ENCODE measurements around the gene FHL3. TPM values are rescaled to one million over a fixed set of nuclear protein-coding genes. Genes with fewer than 3 reads are reported as not detected.

Gene FHL3
- total RNA-seq, 2 donors from 2014 or later: 17.9 to 39.0 TPM

DNA sequence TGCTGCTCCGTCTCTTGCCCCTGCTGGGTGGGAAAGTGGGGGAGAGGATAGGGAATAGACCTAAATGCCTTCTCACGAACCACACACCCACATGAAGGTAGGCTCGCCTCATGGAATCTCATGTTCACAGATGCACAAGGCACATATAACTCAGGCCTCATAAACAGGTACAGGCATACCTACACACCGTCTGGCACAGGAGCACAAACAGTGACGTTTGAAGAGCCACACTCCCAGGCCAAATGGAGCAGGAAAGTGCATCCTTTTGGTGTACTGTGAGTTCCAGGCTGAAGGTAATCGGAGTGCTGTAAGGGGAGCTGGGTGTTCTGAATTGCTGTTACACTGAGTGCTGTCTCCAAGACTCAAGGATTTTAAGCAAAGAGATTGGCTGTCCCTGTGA lies 20.4 kb upstream of the FHL3 start:
- H3K36me3 Mint-ChIP-seq: peaks cover 10 to 12% of the 10 kb centered on the region in 2 donors
- DNase-seq (ENCODE audit: low spot score in 2 of 2): peak in 1 of 2 donors; percentile 21
- no peak for ATAC-seq
- H3K27ac Mint-ChIP-seq: no peak overlapping the region
- H3K9me3 Mint-ChIP-seq: no peaks in the 10 kb centered on the region

GRCh38 chr1:38025233-38025632 lies 19.9 kb upstream of the FHL3 start:
- no peak for DNase-seq (ENCODE audit: low spot score in 2 of 2)
- no peak for ATAC-seq
- no peak overlapping the region for H3K27ac Mint-ChIP-seq
- no peaks in the 10 kb centered on the region for H3K9me3 Mint-ChIP-seq
- peaks cover 10 to 16% of the 10 kb centered on the region in 2 donors for H3K36me3 Mint-ChIP-seq

DNA sequence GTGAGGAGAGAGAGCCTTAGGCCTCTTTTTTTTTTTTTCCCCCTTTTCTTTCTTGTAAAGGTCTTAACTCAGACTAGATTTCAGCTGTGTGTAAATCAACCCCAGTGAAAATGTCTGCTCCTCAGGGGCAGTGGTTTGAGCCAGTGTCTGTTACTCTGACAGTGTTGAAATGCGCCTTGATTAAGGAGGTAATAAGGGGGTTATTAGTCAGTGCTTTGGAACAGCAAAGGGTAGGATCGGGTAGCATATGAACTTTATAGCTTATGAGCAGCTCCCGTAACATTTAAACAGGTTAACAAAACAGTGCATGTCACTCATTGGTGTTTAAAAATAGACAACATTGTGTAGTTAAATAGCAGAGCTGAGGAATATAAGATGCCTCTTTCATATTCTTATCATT lies 17.5 kb upstream of the FHL3 start:
- no peaks in the 10 kb centered on the region for H3K9me3 Mint-ChIP-seq
- no peak for ATAC-seq
- peaks cover 10 to 16% of the 10 kb centered on the region in 2 donors for H3K36me3 Mint-ChIP-seq
- no peak overlapping the region for H3K27ac Mint-ChIP-seq
- DNase-seq (ENCODE audit: low spot score in 2 of 2): no peak

- Mint-ChIP-seq H3K36me3 (peaks cover 10 to 16% of the 10 kb centered on the region in 2 donors), H3K27ac (peak overlapping the region in 1 of 2 donors; percentile 79), H3K9me3 (no peaks in the 10 kb centered on the region)
- ATAC-seq: no peak
- no peak for DNase-seq (ENCODE audit: low spot score in 2 of 2)
Observed at GRCh38 chr1:38021969-38022368, 16.7 kb upstream of the FHL3 start.

DNA sequence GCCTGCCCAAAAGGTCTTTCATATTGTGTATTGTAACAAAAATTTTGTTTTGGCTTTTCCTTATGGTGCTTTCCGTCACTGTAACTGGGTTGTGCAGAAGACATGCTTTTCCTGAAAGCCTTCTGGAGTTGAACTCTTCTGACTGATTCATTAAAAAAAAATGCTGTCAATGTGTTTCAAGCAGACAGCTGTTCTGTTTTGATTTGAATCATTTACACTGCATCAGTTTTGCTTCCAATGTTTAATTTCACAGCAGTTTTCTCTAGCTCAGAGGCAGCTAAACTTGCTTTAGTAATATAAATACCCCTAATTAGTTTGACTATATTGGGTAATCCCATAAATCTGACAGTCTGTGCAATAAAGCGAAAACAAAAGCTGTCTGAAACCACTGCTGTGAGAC lies 15.1 kb upstream of the FHL3 start:
- peaks cover 16 to 18% of the 10 kb centered on the region in 2 donors for H3K36me3 Mint-ChIP-seq
- no peak overlapping the region for H3K27ac Mint-ChIP-seq
- no peaks in the 10 kb centered on the region for H3K9me3 Mint-ChIP-seq
- DNase-seq (ENCODE audit: low spot score in 2 of 2) (no peak), ATAC-seq (peak in 1 of 2 donors; percentile 30)

- H3K27ac Mint-ChIP-seq: no peak overlapping the region
Observed at GRCh38 chr1:38018864-38019343, 13.6 kb upstream of the FHL3 start.

GRCh38 chr1:38015978-38016725 lies 10.8 kb upstream of the FHL3 start:
- peak overlapping the region; percentile 59 to 88 for H3K27ac Mint-ChIP-seq
- no peak for ATAC-seq

More at GRCh38 chr1:38018864-38019343, 13.6 kb upstream of the FHL3 start:
- peaks cover 16 to 18% of the 10 kb centered on the region in 2 donors for H3K36me3 Mint-ChIP-seq
- ATAC-seq: peak in 1 of 2 donors; percentile 46
- no peak for DNase-seq (ENCODE audit: low spot score in 2 of 2)
- no peaks in the 10 kb centered on the region for H3K9me3 Mint-ChIP-seq

DNA sequence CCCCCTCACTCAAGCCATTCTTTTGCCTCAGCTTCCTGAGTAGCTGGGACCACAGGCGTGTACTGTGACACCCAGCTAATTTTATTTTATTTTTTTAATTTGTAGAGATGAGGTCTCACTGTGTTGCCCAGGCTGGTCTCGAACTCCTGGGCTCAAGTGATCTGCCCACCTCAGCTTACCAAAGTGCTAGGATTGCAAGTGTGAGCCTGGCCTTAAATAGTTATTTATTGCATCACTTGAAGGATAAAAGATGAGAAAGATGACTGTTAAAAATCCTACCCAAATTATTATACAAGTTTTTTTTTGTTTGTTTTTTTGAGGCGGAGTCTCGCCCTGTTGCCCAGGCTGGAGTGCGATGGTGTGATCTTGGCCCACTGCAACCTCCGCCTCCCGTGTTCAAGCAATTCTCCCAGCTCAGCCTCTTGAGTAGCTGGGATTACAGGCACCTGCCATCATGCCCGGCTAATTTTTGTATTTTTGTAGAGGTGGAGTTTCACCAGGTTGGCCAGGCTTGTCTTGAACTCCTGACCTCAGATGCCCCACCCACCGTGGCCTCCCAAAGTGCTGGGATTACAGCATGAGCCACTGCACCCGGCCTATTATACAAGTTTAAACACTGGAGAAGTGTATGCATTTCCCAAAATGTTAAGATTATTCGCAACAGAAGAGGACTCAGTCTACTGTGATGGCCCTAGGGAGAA lies 9.6 kb upstream of the FHL3 start:
- Mint-ChIP-seq H3K27ac (peak overlapping the region; percentile 36 to 99), H3K9me3 (no peaks in the 10 kb centered on the region), H3K36me3 (peaks cover 19 to 21% of the 10 kb centered on the region in 2 donors)
- no peak for ATAC-seq
- DNase-seq (ENCODE audit: low spot score in 2 of 2): no peak

More at GRCh38 chr1:38015978-38016725, 10.8 kb upstream of the FHL3 start:
- Mint-ChIP-seq H3K9me3 (no peaks in the 10 kb centered on the region), H3K36me3 (peaks cover 19 to 25% of the 10 kb centered on the region in 2 donors)
- DNase-seq (ENCODE audit: low spot score in 2 of 2): no peak

- ATAC-seq (no peak), DNase-seq (ENCODE audit: low spot score in 2 of 2) (no peak)
- Mint-ChIP-seq H3K36me3 (peaks cover 19 to 21% of the 10 kb centered on the region in 2 donors), H3K9me3 (no peaks in the 10 kb centered on the region), H3K27ac (peak overlapping the region; percentile 36 to 99)
Observed at GRCh38 chr1:38014171-38014570, 8.9 kb upstream of the FHL3 start.

DNA sequence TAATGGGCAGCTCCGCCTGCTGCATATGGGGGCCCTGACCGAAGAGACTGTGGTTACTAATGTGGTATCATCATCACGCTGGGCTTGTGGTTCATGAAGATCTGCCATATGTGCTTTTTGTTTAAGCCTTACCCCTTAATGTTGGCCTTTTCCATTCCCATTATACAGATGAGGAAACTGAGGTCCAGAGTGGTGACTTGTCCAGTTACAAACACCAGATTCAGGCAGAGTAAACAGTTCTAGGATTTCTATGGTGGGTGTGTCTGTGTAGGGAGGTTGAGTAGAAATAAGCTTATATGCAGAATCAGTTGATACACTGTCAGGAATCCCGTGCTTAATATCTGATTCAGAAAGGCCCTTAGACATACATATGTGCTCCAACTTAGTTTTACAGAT lies 7.9 kb upstream of the FHL3 start:
- DNase-seq (ENCODE audit: low spot score in 2 of 2) (no peak), ATAC-seq (no peak)
- no peaks in the 10 kb centered on the region for H3K9me3 Mint-ChIP-seq
- H3K27ac Mint-ChIP-seq: peak overlapping the region; percentile 99
- H3K36me3 Mint-ChIP-seq: peaks cover 19 to 21% of the 10 kb centered on the region in 2 donors

DNA sequence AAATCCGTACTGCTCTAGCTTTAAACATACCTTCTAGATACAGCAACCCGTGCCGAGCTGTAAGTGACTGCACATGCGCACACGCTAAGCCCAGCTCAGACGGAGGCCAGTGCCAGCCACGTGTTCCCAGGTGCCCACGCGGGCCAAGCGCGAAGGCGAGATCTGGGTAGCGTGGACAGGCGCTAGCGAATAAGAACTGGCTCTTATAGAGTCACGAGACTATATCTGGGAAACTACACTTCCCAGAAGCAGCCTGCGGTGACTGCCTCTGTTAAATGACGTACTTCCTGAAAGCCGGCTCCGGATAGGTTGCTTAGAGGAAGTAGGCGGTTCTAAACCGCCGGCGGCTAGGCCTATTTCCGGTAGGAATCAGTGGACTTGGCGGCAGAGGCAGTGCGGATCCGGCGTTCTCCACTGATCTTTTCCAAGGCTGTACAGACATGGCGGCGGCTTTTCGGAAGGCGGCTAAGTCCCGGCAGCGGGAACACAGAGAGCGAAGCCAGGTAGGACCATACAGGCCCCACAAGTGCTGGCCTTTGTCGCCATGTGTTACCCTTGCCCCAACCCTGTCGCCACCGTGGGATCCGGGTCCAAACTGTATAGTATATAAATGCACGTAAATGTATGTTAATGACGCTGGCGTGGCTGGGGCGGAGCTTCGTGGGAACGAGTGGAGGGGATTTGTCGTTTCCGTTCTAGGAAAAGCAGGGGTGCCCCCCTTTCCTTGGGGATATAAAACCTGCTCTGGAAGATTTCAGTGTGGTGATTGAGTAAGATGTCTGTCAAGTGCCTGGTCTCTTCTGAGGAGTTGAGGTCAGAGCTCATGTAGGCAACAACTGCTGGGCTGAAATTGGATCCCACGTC lies 7.3 kb upstream of the FHL3 start, which contains the start of gene UTP11:
UTP11 (plus strand) TSS at position 372 of the 864 bp plus-strand sequence; CDS start at position 441, 69 bp downstream.
- Mint-ChIP-seq H3K27ac (peak within 1 kb of the TSS; percentile 99), H3K36me3 (peaks cover 19 to 21% of the 10 kb centered on the region in 2 donors), H3K9me3 (no peaks in the 10 kb centered on the region)
- DNase-seq (ENCODE audit: low spot score in 2 of 2): peak; percentile 83 to 94
- peak; percentile 83 to 90 for ATAC-seq

DNA sequence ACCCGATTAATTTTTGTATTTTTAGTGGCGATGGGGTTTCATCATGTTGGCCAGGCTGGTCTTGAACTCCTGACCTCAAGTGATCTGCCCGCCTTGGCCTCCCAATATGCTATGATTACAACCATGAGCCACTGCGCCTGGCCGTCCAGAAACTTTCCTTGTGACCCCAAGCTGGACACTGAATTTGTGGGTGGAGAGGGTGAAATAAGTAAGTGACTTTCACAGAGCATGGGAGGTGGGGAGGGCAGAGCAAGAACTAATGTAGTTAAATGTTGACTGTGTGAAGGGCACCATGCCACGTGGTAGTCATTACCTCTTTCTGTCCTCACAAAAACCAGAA lies 4.5 kb upstream of the FHL3 start:
- Mint-ChIP-seq H3K9me3 (no peaks in the 10 kb centered on the region), H3K27ac (peak overlapping the region; percentile 91 to 92), H3K36me3 (peaks cover 11 to 22% of the 10 kb centered on the region in 2 donors)
- DNase-seq (ENCODE audit: low spot score in 2 of 2): no peak
- ATAC-seq: no peak

DNA sequence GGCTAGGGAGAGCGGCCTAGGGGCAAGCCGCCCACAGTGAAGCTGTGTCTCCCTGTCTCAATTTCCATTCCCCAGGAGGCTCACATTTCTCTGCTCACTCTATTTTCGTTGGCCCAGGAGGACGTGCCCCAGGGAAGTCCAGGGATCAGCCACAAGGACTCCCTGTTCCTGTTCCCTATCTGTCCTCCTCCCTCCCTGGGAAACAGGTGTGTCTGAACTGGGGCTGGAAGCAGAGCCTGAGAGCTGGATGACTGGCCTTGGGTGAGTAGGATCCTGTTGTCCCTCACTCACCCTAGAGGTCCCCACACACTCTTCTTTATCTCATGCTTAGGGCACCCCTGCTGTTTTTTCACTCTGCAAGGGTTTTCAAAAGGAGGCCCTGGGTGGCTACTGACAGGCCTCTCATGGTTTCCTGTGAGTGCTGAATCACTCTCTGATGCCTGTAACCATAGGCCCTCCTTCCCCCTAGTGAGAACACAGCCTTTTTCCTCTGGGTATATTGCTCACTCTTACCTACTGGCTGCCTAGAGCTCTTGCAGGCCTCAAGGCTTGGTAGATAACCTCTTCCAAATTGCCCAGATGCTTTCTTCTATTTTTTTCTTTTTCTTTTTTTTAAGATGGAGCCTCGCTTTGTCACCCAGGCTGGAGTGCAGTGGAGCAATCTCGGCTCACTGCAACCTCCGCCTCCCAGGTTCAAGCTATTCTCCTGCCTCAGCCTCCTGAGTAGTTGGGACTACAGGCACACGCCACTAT lies 4.0 kb upstream of the FHL3 start:
- Mint-ChIP-seq H3K27ac (peak overlapping the region; percentile 91 to 92), H3K9me3 (no peaks in the 10 kb centered on the region), H3K36me3 (peaks cover 17 to 27% of the 10 kb centered on the region in 2 donors)
- ATAC-seq: peak; percentile 71 to 77
- peak in 1 of 2 donors; percentile 65 for DNase-seq (ENCODE audit: low spot score in 2 of 2)

GRCh38 chr1:38006008-38006828 lies 904 bp upstream of the FHL3 start:
- Mint-ChIP-seq H3K27ac (no peak overlapping the region), H3K36me3 (peaks cover 7 to 20% of the 10 kb centered on the region in 2 donors), H3K9me3 (no peaks in the 10 kb centered on the region)
- no peak for DNase-seq (ENCODE audit: low spot score in 2 of 2)
- no peak for ATAC-seq

Data from activated naive CD4-positive, alpha-beta T cell treated with anti-CD3 and anti-CD28 coated beads, Interleukin-2, amount 50 U/mL, for 72 hours (primary cell).